GM12801 (cell line): Measurements from ENCODE around the gene ATP13A5.

Experiments used
- CTCF ChIP-seq: IDR thresholded peaks from one replicate; pipeline ENCODE4 v1.5.1; 2011; ENCODE audit warnings: control low read depth; ENCODE audit not compliant: insufficient read length; ENCODE audit errors: extremely low read depth

ATP13A5 gene

GRCh38 chr3:193229851-193230420, 148.6 kb downstream of the ATP13A5 start:
- TF ChIP-seq CTCF: no peak

DNA sequence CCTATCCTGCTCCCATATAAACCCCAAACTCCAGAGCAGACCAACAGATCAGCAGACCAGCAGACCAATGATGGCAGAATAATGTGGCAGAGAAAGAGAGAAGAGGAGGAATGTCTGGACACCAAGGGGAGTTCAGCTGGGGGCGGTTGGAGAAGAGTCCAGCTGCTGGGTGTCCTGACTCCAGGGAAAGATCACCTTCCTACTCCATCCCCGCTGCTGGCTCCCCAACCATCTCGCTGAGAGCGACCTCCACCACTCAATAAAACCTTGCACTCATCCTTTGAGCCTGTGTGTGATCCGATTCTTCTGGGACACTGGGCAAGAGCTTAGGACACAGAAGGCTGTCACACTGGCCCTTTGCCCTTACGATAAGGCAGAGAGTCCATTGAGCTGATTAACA, 150.3 kb downstream of the ATP13A5 start:
- TF ChIP-seq CTCF: no peak

- no peak for TF ChIP-seq CTCF
Measured at GRCh38 chr3:193225302-193226125, 153.0 kb downstream of the ATP13A5 start.
